Stimulated activated CD4-positive, alpha-beta T cell treated with anti-CD3 and anti-CD28 coated beads, Interleukin-1b, Interleukin-23, amount 100 ng/mL, for 1 hour (primary cell): ENCODE data around the gene ACKR1.
A peak's percentile ranks its signal among the peaks of the same experiment; 100 is the strongest.

Experiments used
- DNase-seq, 2 donors: peaks; one replicate each; pipeline ENCODE4 v3.0.0-alpha.2; 2020; ENCODE audit warnings: low read depth in 2 of 2

Gene ACKR1

GRCh38 chr1:159204161-159205141 is at the start of gene ACKR1:
Gene ACKR1 (plus strand): TSS chr1:159204875. CDS start chr1:159204960, 85 bp downstream.
- no peak for DNase-seq

- DNase-seq, result peak; percentile 18 to 36
These were observed 43.5 kb upstream of the ACKR1 start for GRCh38 chr1:159161001-159161718.

- no peak for DNase-seq
These were observed 43.0 kb upstream of the ACKR1 start for GRCh38 chr1:159161719-159162026.

GRCh38 chr1:159162516-159163265 is 42.0 kb upstream of the ACKR1 start:
- DNase-seq, result no peak

GRCh38 chr1:159163614-159164228 is 41.0 kb upstream of the ACKR1 start:
- no peak for DNase-seq

- DNase-seq, result no peak
These were observed 36.6 kb upstream of the ACKR1 start for GRCh38 chr1:159168043-159168442.

GRCh38 chr1:159170639-159171038 is 34.0 kb upstream of the ACKR1 start:
- no peak for DNase-seq

- DNase-seq, result no peak
These were observed 33.4 kb upstream of the ACKR1 start, which contains the start of gene CADM3 for GRCh38 chr1:159171254-159171687. Gene CADM3 (plus strand): TSS chr1:159171615. CDS start chr1:159171766, 151 bp downstream.

- DNase-seq, result no peak
These were observed 32.8 kb upstream of the ACKR1 start for GRCh38 chr1:159171688-159172501.

GRCh38 chr1:159172614-159173291 is 31.9 kb upstream of the ACKR1 start:
- DNase-seq, result no peak

- no peak for DNase-seq
These were observed 31.4 kb upstream of the ACKR1 start for GRCh38 chr1:159173320-159173719.

GRCh38 chr1:159175571-159175970 is 29.1 kb upstream of the ACKR1 start:
- no peak for DNase-seq

GRCh38 chr1:159177272-159177907 is 27.3 kb upstream of the ACKR1 start:
- no peak for DNase-seq

- DNase-seq, result no peak
These were observed 24.8 kb upstream of the ACKR1 start for GRCh38 chr1:159179906-159180305.

GRCh38 chr1:159180516-159180915 is 24.2 kb upstream of the ACKR1 start:
- DNase-seq, result no peak

GRCh38 chr1:159181328-159182024 is 23.2 kb upstream of the ACKR1 start:
- DNase-seq, result no peak

- no peak for DNase-seq
These were observed 20.5 kb upstream of the ACKR1 start for GRCh38 chr1:159184201-159184600.

GRCh38 chr1:159185121-159185520 is 19.6 kb upstream of the ACKR1 start:
- DNase-seq, result no peak

- no peak for DNase-seq
These were observed 17.6 kb upstream of the ACKR1 start for GRCh38 chr1:159187033-159187432.
